Trophoblast cell (in vitro differentiated cells and primary cell): ENCODE measurements around the gene ZNF677.
"Not testable (repeated sequence)": the region's sequence is repeated elsewhere in the genome, so short reads cannot be mapped to it uniquely, and the experiment has no call there.

ENCODE experiments used
- DNase-seq, 2 donors: peaks; one replicate each; pipeline ENCODE4 v3.0.0-alpha.2; 2016
- H2AFZ ChIP-seq: 2 replicates; pipeline ENCODE4 v1.6.1; 2013; ENCODE audit warnings: low read length, moderate library complexity, mild to moderate bottlenecking; ENCODE audit not compliant: insufficient read depth, poor library complexity
- H2AK5ac ChIP-seq: 2 replicates; pipeline ENCODE4 v1.6.1; 2013; ENCODE audit warnings: mild to moderate bottlenecking, low read length
- H2BK120ac ChIP-seq: 2 replicates; pipeline ENCODE4 v1.6.1; 2013; ENCODE audit warnings: low read length, mild to moderate bottlenecking, moderate library complexity; ENCODE audit not compliant: insufficient read depth, poor library complexity
- H2BK12ac ChIP-seq: 2 replicates; pipeline ENCODE4 v1.6.1; 2013; ENCODE audit warnings: mild to moderate bottlenecking, low read length, moderate library complexity
- H2BK5ac ChIP-seq: 2 replicates; pipeline ENCODE4 v1.6.1; 2013; ENCODE audit warnings: low read length, low read depth, moderate library complexity, mild to moderate bottlenecking; ENCODE audit not compliant: poor library complexity
- H3K14ac ChIP-seq: 2 replicates; pipeline ENCODE4 v1.6.1; 2013; ENCODE audit warnings: mild to moderate bottlenecking, low read length
- H3K18ac ChIP-seq: 2 replicates; pipeline ENCODE4 v1.6.1; 2013; ENCODE audit warnings: mild to moderate bottlenecking, low read length
- H3K23ac ChIP-seq: 2 replicates; pipeline ENCODE4 v1.6.1; 2013; ENCODE audit warnings: low read length
- H3K27ac ChIP-seq: 2 replicates; pipeline ENCODE4 v1.5.1; 2013; ENCODE audit warnings: low read depth, mild to moderate bottlenecking, inconsistent platforms, low read length, moderate library complexity
- H3K27me3 ChIP-seq: 2 replicates; pipeline ENCODE4 v1.6.1; 2013; ENCODE audit warnings: inconsistent platforms, mild to moderate bottlenecking, low read length, moderate library complexity; ENCODE audit not compliant: insufficient read depth
- H3K36me3 ChIP-seq, 2 experiments: 1 replicate in 1 of 2; 2 replicates in 1 of 2; pipeline ENCODE4 v1.6.1; 2013; ENCODE audit warnings: low read length in 2 of 2, mild to moderate bottlenecking in 2 of 2, moderate library complexity in 1 of 2; ENCODE audit not compliant: insufficient read depth in 2 of 2, control insufficient read depth in 1 of 2
- H3K4ac ChIP-seq: 2 replicates; pipeline ENCODE4 v1.6.1; 2013; ENCODE audit warnings: low read depth, mild to moderate bottlenecking, low read length, moderate library complexity
- H3K4me1 ChIP-seq, 2 experiments: 1 replicate in 1 of 2; 2 replicates in 1 of 2; pipeline ENCODE4 v1.6.1; 2013; ENCODE audit warnings: low read length in 2 of 2, mild to moderate bottlenecking in 2 of 2, moderate library complexity in 1 of 2; ENCODE audit not compliant: insufficient read depth in 2 of 2, control insufficient read depth in 1 of 2
- H3K4me2 ChIP-seq: 2 replicates; pipeline ENCODE4 v1.6.1; 2013; ENCODE audit warnings: inconsistent platforms, mild to moderate bottlenecking, low read length, moderate library complexity
- H3K4me3 ChIP-seq: 2 replicates; pipeline ENCODE4 v1.5.1; 2013; ENCODE audit warnings: mild to moderate bottlenecking, low read depth, low read length, inconsistent platforms
- H3K79me1 ChIP-seq: one replicate; pipeline ENCODE4 v1.6.1; 2013; ENCODE audit warnings: low read length
- H3K79me2 ChIP-seq: 2 replicates; pipeline ENCODE4 v1.6.1; 2013; ENCODE audit warnings: low read length, mild to moderate bottlenecking; ENCODE audit not compliant: control insufficient read depth, insufficient read depth, poor library complexity
- H3K9ac ChIP-seq: 2 replicates; pipeline ENCODE4 v1.6.1; 2013; ENCODE audit warnings: mild to moderate bottlenecking, low read length
- H3K9me3 ChIP-seq: 2 replicates; pipeline ENCODE4 v1.6.1; 2013; ENCODE audit warnings: low read depth, mild to moderate bottlenecking, control low read depth, inconsistent platforms, low read length; ENCODE audit not compliant: insufficient read depth
- H4K12ac ChIP-seq: 2 replicates; pipeline ENCODE4 v1.6.1; 2013; ENCODE audit warnings: low read depth, mild to moderate bottlenecking, low read length, moderate library complexity
- H4K8ac ChIP-seq: 2 replicates; pipeline ENCODE4 v1.6.1; 2013; ENCODE audit warnings: low read depth, mild to moderate bottlenecking, low read length, moderate library complexity
- H4K91ac ChIP-seq: one replicate; pipeline ENCODE4 v1.6.1; 2013; ENCODE audit warnings: low read depth, mild to moderate bottlenecking, low read length, moderate library complexity
- WGBS: extraction: QIAGEN DNeasy Blood & Tissue Kit; methylation state at CpG from one replicate; pipeline ENCODE4 v1.1.7; 2013; ENCODE audit warnings: missing lambda C conversion rate; ENCODE audit not compliant: insufficient read length, insufficient coverage; ENCODE audit errors: extremely low coverage; 5-methylcytosine and 5-hydroxymethylcytosine counted together

Gene ZNF677

GRCh38 chr19:53192771-53193534, 61.7 kb downstream of the ZNF677 start, which contains the start of gene ZNF665:
Gene ZNF665, minus strand, starts transcription at chr19:53193358. Its CDS starts 10,460 bp downstream, at chr19:53182898.
- Histone ChIP-seq H4K8ac (peak within 1 kb of the TSS; percentile 80), H2AFZ (peak within 1 kb of the TSS; percentile 73), H2BK12ac (peak within 1 kb of the TSS; percentile 23), H3K9ac (peak within 1 kb of the TSS; percentile 87), H3K79me1 (peaks cover 10% of the 10 kb centered on the region), H3K4me1 (peaks cover 3 to 5% of the 10 kb centered on the region in 2 experiments), H3K4me2 (peak within 1 kb of the TSS; percentile 98), H3K36me3 (peaks cover 1 to 3% of the 10 kb centered on the region in 2 experiments), H4K91ac (peak within 1 kb of the TSS; percentile 61), H2AK5ac (peak within 1 kb of the TSS; percentile 58), H3K27me3 (no peaks in the 10 kb centered on the region), H4K12ac (peak within 1 kb of the TSS; percentile 68), H3K4me3 (peak within 1 kb of the TSS; percentile 90), H3K4ac (peak within 1 kb of the TSS; percentile 56), H3K79me2 (peaks cover 8% of the 10 kb centered on the region), H3K14ac (peak within 1 kb of the TSS; percentile 77), H2BK120ac (peak within 1 kb of the TSS; percentile 64), H3K27ac (peak within 1 kb of the TSS; percentile 54), H3K18ac (peak within 1 kb of the TSS; percentile 79), H3K9me3 (peaks cover 7% of the 10 kb centered on the region), H2BK5ac (peak within 1 kb of the TSS; percentile 26), H3K23ac (no peak within 1 kb of the TSS)
- WGBS: no CpG with 5 or more reads among the region's 53 CpGs
- DNase-seq: peak; percentile 81 to 88

DNA sequence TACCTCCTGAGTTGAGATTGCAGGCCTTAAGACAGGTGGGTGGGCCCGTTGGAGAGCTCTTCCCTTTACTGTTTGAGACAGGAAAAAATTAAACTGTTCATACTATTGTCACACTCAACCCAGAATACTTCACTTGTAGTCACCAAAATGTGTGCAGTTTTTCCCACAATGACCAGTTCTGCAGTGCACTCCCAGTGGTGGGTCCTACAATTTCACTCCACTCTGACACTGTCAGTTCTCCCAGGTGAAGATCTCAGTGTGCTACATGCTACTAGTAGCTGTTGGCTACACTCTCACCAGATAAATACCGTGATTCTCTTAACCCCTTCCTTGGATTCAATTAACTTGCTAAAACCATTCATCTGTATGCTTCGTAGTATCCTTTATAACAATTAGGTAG, 64.4 kb downstream of the ZNF677 start:
- Histone ChIP-seq H3K23ac (no peak overlapping the region), H3K4me3 (no peak overlapping the region), H4K8ac (no peak overlapping the region), H3K9me3 (peaks cover 3% of the 10 kb centered on the region), H3K36me3 (peaks cover 1 to 3% of the 10 kb centered on the region in 2 experiments), H2AFZ (no peak overlapping the region), H3K4me1 (peaks cover 0 to 2% of the 10 kb centered on the region in 2 experiments), H3K27me3 (no peaks in the 10 kb centered on the region), H3K79me1 (peaks cover 7% of the 10 kb centered on the region), H3K18ac (no peak overlapping the region), H3K27ac (no peak overlapping the region), H2BK12ac (no peak overlapping the region), H3K4ac (no peak overlapping the region), H2BK120ac (no peak overlapping the region), H3K9ac (no peak overlapping the region), H2AK5ac (no peak overlapping the region), H3K79me2 (peaks cover 6% of the 10 kb centered on the region), H3K4me2 (no peak overlapping the region), H2BK5ac (no peak overlapping the region), H4K91ac (no peak overlapping the region), H4K12ac (no peak overlapping the region), H3K14ac (no peak overlapping the region)
- WGBS: no CpG with 5 or more reads among the region's 3 CpGs
- DNase-seq: no peak

- H3K9me3 ChIP-seq, H2BK5ac ChIP-seq, DNase-seq, H3K4ac ChIP-seq, H4K8ac ChIP-seq, H2AK5ac ChIP-seq, H2AFZ ChIP-seq, H3K9ac ChIP-seq, H3K79me1 ChIP-seq, H3K4me2 ChIP-seq, H2BK120ac ChIP-seq, H3K14ac ChIP-seq, H3K79me2 ChIP-seq, H3K27me3 ChIP-seq, H3K36me3 ChIP-seq, H3K18ac ChIP-seq, H2BK12ac ChIP-seq, H4K12ac ChIP-seq, H3K4me1 ChIP-seq, H4K91ac ChIP-seq, H3K27ac ChIP-seq, H3K4me3 ChIP-seq, H3K23ac ChIP-seq: not testable (repeated sequence)
- WGBS: no CpG with 5 or more reads among the region's 16 CpGs
These were observed 64.9 kb downstream of the ZNF677 start for GRCh38 chr19:53189691-53190198.
